ENCODE data around the gene TMA7B.

TMA7B gene

GRCh38 chr22:39954584-39955055, 5.6 kb upstream of the TMA7B start:
- no peak for DNase-seq

GRCh38 chr22:39955675-39956074, 4.5 kb upstream of the TMA7B start:
- no peak for DNase-seq

GRCh38 chr22:39956932-39957664, 3.1 kb upstream of the TMA7B start:
- DNase-seq: no peak

DNA sequence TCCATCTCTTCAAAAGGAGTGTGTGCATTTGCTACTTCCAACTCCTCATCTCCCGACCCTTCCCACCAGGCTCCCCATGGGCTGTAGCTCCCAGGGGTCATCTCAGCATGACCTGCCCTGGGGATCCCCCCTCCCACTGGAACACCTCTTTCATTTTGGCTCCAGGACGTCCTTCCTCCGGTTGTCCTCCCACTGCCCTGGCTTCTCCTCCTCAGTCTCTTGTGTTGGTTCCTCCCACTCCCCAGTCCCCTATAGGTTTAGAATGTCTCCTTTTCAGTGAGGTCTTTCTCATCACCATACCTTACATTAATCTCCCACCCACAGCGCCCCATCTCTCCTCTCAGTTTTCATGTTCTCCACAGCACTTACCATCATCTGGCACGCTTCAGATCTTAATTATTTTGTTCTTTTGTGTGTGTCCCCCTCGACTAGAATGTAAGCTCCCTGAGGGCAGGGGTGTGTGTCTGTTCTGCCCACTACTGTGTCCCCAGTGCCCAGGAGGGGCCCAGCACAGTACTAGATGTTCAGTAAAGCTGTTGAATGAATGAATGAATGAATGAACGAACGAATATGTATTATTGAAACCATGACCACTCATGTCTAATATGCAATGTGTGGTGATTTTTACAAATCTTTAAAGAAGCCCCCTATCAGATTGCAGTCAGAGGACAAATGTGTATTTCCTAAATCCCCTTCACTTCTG, 2.0 kb upstream of the TMA7B start:
- no peak for DNase-seq

GRCh38 chr22:39958949-39959639, 1.1 kb upstream of the TMA7B start:
- no peak for DNase-seq

- DNase-seq: no peak
Measured at GRCh38 chr22:39960791-39961746, 872 bp downstream of the TMA7B start.

DNA sequence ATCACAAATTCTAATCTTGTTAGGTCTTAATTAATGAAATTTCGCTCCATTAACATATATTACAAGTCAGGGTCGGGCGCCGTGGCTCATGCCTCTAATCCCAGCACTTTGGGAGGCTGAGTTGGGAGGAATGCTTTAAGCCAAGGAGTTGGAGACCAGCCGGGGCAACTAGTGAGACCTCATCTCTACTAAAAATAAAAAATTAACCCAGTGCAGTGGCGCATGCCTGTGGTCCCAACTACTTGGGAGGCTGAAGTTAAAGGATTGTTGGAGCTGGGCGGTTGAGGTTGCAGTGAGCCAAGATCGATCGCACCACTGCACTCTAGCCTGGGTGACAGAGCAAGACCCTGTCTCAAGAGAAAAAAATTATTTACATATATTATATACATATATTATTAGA, 1.9 kb downstream of the TMA7B start:
- DNase-seq: no peak

DNA sequence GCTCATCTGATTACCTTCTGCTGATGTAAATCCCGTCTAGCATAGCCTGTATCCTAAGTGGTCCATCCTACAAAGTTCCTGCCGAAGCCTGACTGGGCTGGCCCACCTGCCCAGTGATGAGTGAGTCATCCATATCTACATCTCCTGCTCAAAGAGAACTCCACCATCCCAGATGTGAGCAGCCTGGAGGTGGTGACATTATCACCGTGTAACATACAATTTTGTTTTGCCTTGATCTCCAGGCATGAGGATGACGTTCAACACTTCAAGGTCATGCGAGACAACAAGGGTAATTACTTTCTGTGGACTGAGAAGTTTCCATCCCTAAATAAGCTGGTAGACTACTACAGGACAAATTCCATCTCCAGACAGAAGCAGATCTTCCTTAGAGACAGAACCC, 5.6 kb downstream of the TMA7B start:
- DNase-seq: no peak

- no peak for DNase-seq
Measured at GRCh38 chr22:39966470-39966869, 6.3 kb downstream of the TMA7B start.

GRCh38 chr22:39967103-39967829, 7.1 kb downstream of the TMA7B start:
- DNase-seq: no peak

DNA sequence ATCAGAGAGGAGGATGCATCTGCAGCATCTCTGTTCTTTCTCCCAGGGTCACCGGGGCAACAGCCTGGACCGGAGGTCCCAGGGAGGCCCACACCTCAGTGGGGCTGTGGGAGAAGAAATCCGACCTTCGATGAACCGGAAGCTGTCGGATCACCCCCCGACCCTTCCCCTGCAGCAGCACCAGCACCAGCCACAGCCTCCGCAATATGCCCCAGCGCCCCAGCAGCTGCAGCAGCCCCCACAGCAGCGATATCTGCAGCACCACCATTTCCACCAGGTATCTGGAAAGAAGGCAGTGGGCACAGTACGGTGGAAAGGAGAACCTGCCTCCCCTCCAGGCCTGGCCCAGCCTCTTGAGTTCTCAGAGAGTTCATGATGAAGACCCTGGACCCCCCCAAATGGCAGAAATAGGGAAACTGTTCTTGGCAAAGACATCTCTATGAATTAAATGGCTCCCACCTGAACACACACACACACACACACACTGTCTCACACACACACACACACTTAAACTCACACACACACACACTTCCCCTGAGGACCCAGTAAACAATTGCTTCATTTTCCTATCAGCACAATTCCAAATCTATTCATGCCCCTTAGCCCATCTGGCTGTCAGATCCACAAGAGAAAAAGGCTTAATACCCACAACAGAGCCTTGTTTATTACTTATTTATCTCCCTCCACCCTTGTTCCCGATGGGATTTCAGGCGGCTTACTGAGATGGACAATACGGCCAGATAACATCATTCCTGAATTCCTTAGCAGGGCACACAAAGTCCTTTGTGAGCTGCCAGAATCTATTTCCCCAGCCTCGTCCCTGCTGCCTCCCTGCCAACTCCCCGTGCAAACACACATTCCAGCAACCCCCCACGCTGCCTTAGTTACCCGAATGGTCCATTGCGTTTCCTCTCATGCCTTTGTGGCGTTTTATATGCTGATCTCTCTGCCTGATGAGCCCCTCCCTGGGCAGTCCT, 8.1 kb downstream of the TMA7B start:
- no peak for DNase-seq

GRCh38 chr22:39970742-39971141, 10.5 kb downstream of the TMA7B start:
- no peak for DNase-seq

- DNase-seq: no peak
Measured at GRCh38 chr22:39972641-39973040, 12.4 kb downstream of the TMA7B start.

DNA sequence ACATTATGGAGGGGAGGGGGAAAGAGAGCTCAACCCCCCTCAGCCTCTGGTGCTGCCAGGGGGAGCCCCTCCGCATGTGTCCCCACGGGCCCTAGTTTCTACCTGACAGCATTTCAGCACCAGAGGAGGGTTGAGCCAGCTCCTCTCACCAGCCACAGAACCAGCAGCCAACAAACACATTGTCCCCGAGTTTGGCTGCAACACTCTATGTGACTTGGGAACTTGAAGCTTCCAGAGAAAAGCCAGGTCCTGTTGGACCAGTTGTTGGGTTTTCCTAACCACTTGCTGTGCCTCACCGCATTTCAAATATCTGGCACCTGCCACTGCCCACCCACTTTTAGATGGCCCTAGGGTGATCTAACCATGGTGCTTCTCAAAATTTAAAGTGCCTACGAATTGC, 13.5 kb downstream of the TMA7B start:
- no peak for DNase-seq

- DNase-seq: no peak
Measured at GRCh38 chr22:39974065-39974464, 13.9 kb downstream of the TMA7B start.

DNA sequence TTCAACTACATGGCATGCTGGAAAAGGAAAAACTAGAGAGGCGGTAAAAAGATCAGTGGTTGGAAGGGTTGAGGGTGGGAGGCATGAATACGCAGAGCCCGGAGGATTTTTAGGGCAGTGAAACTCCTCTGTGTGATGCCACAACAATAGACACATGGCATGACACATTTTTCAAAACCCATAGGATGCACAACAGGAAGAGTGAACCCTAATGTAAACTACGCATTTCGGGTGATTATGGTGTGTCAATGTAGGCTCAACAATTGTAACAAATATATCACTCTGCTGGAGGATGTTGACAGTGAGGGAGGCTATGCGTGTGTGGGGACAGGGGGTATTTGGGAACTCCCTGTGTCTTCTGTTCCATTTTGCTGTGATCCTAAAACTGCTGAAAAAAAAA, 18.9 kb downstream of the TMA7B start:
- DNase-seq: no peak

GRCh38 chr22:39979458-39979857, 19.3 kb downstream of the TMA7B start:
- DNase-seq: no peak

GRCh38 chr22:39980596-39980995, 20.4 kb downstream of the TMA7B start:
- no peak for DNase-seq

- no peak for DNase-seq
Measured at GRCh38 chr22:39983346-39983745, 23.1 kb downstream of the TMA7B start.

GRCh38 chr22:39984006-39984405, 23.8 kb downstream of the TMA7B start:
- no peak for DNase-seq

- DNase-seq: no peak
Measured at GRCh38 chr22:39984746-39985145, 24.5 kb downstream of the TMA7B start.

All from DMS 273 treated with DMSO at 0.1 percent for 48 hours (cell line).